GM23248 (cell line): ENCODE measurements around the gene UTS2. TPM values are rescaled to one million over a fixed set of nuclear protein-coding genes. Genes with fewer than 3 reads are reported as not detected.

Experiments
- DNase-seq: peaks from one replicate; pipeline ENCODE4 v3.0.0-alpha.2; 2015
- H2AFZ ChIP-seq: fragments of 200-600 bp; sonication (generic); 2 replicates; pipeline ENCODE4 v1.6.1; 2016; ENCODE audit warnings: antibody characterized with exemption
- H3F3A ChIP-seq: fragments of 200-600 bp; sonication (generic); 2 replicates; pipeline ENCODE4 v1.6.1; 2016; ENCODE audit warnings: mild to moderate bottlenecking, antibody characterized with exemption, mixed run types; ENCODE audit not compliant: insufficient read depth
- H3K27ac ChIP-seq: fragments of 200-600 bp; sonication (generic); 2 replicates; pipeline ENCODE4 v1.5.1; 2016; ENCODE audit warnings: mild to moderate bottlenecking
- H3K27me3 ChIP-seq: fragments of 200-600 bp; sonication (generic); replicated peaks from 2 replicates; pipeline ENCODE4 v1.6.1; 2016; ENCODE audit warnings: mild to moderate bottlenecking; ENCODE audit not compliant: insufficient read depth
- H3K36me3 ChIP-seq: fragments of 200-600 bp; sonication (generic); 2 replicates; pipeline ENCODE4 v1.6.1; 2016; ENCODE audit warnings: low read depth, mild to moderate bottlenecking
- H3K4me1 ChIP-seq: fragments of 200-600 bp; sonication (generic); 2 replicates; pipeline ENCODE4 v1.6.1; 2016; ENCODE audit warnings: mild to moderate bottlenecking; ENCODE audit not compliant: insufficient read depth
- H3K4me2 ChIP-seq: fragments of 200-600 bp; sonication (generic); one replicate; pipeline ENCODE4 v1.6.1; 2016; ENCODE audit warnings: mild to moderate bottlenecking; ENCODE audit not compliant: unreplicated experiment
- H3K4me3 ChIP-seq: fragments of 200-600 bp; sonication (generic); 2 replicates; pipeline ENCODE4 v1.5.1; 2016; ENCODE audit warnings: mild to moderate bottlenecking
- H3K79me2 ChIP-seq: fragments of 200-600 bp; sonication (generic); 2 replicates; pipeline ENCODE4 v1.6.1; 2016; ENCODE audit warnings: mild to moderate bottlenecking; ENCODE audit not compliant: insufficient read depth
- H3K9ac ChIP-seq: fragments of 200-600 bp; sonication (generic); 2 replicates; pipeline ENCODE4 v1.6.1; 2016; ENCODE audit warnings: mild to moderate bottlenecking
- H3K9me2 ChIP-seq: fragments of 200-600 bp; sonication (generic); 2 replicates; pipeline ENCODE4 v1.6.1; 2016; ENCODE audit warnings: mixed run types, mild to moderate bottlenecking, moderate library complexity; ENCODE audit not compliant: insufficient read depth
- H3K9me3 ChIP-seq: fragments of 200-600 bp; sonication (generic); one replicate; pipeline ENCODE4 v1.6.1; 2017; ENCODE audit warnings: low read depth
- H4K20me1 ChIP-seq: fragments of 200-600 bp; sonication (generic); 2 replicates; pipeline ENCODE4 v1.6.0; 2016; ENCODE audit not compliant: insufficient read depth
- EZH2 ChIP-seq: fragments of 200-600 bp; sonication (generic); IDR thresholded peaks from 2 replicates; pipeline ENCODE4 v1.6.1; 2018; ENCODE audit warnings: antibody characterized with exemption, mild to moderate bottlenecking; ENCODE audit not compliant: insufficient read depth, poor library complexity, severe bottlenecking
- EZH2phosphoT487 ChIP-seq: fragments of 200-600 bp; sonication (generic); IDR thresholded peaks from 2 replicates; pipeline ENCODE4 v1.6.1; 2018; ENCODE audit warnings: antibody characterized with exemption, moderate library complexity, mild to moderate bottlenecking, low read depth; ENCODE audit not compliant: insufficient read depth
- WGBS, 2 experiments: methylation state at CpG; one replicate each; pipeline ENCODE4 v1.1.6; 2015 to 2017; ENCODE audit warnings: low lambda C conversion rate in 2 of 2, low coverage in 1 of 2; ENCODE audit errors: missing lambda C conversion rate in 2 of 2; 5-methylcytosine and 5-hydroxymethylcytosine counted together
- in situ Hi-C: fragments of 300-500 bp; cut with MboI; formaldehyde crosslinking; loops from 2 replicates; pipeline ENCODE4 v1.15.0; 2020
- polyA plus RNA-seq: library from polyadenylated mRNA; unstranded; fragments of >200 nt; fragmentation: Nextera tagmentation; extraction: Ambion mirVana; gene quantifications from 2 replicates; pipeline ENCODE4 v1.2.1, GENCODE V29; 2016
- total RNA-seq: library from RNA; depleted of rRNA; stranded (reverse); fragments of >200 nt; shearing (Covaris generic); gene quantifications from 2 replicates; pipeline ENCODE4 v1.2.3, GENCODE V29; 2014

The UTS2 gene
- total and polyA plus RNA-seq, 2 experiments from 2014 or later, result not detected

DNA sequence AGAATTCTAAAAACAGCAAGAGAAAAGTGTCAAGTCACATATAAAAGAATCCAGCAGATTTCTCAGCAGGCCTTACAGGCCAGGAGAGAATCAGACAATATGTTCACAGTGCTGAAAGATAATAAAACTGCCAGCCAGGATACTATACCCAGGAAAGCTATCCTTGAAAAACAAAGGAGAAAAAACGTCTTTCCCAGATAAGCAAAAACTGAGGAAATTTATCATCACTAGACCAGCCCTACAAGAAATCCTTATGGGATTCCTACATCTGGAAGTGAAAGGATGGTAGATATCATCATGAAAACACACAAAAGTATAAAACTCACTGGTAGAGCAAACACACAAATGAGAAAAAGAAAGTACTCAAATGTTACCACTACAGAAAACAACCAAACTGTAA, 25.2 kb upstream of the UTS2 start:
- Histone ChIP-seq H3K4me3 (no peak overlapping the region), H3K4me1 (no peaks in the 10 kb centered on the region), H3F3A (no peaks in the 10 kb centered on the region), H2AFZ (no peak overlapping the region), H3K79me2 (no peaks in the 10 kb centered on the region), H3K9me2 (no peaks in the 10 kb centered on the region), H3K4me2 (no peak overlapping the region), H3K36me3 (no peaks in the 10 kb centered on the region), H4K20me1 (no peaks in the 10 kb centered on the region), H3K27me3 (peaks cover 5% of the 10 kb centered on the region), H3K9me3 (no peaks in the 10 kb centered on the region), H3K9ac (no peak overlapping the region), H3K27ac (no peak overlapping the region)
- in situ Hi-C loops, result no loop called here
- TF ChIP-seq EZH2, result no peak
- DNase-seq, result no peak
- 13 to 17% methylated on average over 1 of the region's 1 CpG for WGBS, 2 experiments

GRCh38 chr1:7873801-7874795, 21.2 kb upstream of the UTS2 start:
- DNase-seq, result no peak
- H3K9me3 ChIP-seq, result no peaks in the 10 kb centered on the region
- H3K36me3 ChIP-seq, result no peaks in the 10 kb centered on the region
- no peak overlapping the region for H3K9ac ChIP-seq
- H4K20me1 ChIP-seq, result no peaks in the 10 kb centered on the region
- no peak for TF ChIP-seq EZH2
- TF ChIP-seq EZH2phosphoT487, result no peak
- in situ Hi-C loops, result no loop called here
- no peak overlapping the region for H2AFZ ChIP-seq
- no peak overlapping the region for H3K4me3 ChIP-seq
- 54 to 61% methylated on average over 9 to 11 of the region's 11 CpGs for WGBS, 2 experiments
- no peaks in the 10 kb centered on the region for H3K9me2 ChIP-seq
- H3K4me1 ChIP-seq, result no peaks in the 10 kb centered on the region
- no peaks in the 10 kb centered on the region for H3F3A ChIP-seq
- H3K27ac ChIP-seq, result no peak overlapping the region
- no peak overlapping the region for H3K4me2 ChIP-seq
- H3K27me3 ChIP-seq, result no peaks in the 10 kb centered on the region
- no peaks in the 10 kb centered on the region for H3K79me2 ChIP-seq

DNA sequence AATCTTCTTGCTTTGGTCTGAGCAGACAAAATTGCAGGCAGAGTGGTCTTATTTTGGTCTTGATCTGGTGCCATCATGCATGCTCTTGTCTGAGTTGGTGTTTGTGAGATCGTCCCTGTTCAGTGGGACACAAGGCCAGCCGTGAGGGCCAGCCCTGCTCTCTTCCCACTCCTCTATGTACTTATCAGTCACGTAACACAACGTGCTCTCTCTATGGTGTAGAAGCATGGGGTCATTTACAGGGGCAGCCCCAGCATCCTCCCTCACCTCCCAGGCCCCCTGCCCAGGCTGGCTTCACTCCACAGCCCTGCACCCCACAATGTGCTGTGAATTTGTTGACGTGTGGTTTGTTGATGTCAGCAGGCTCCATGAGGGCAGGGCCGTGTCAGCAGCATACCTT, 18.3 kb upstream of the UTS2 start:
- WGBS, 2 experiments, result 62 to 68% methylated on average over 6 of the region's 6 CpGs
- Histone ChIP-seq H3K4me2 (no peak overlapping the region), H2AFZ (no peak overlapping the region), H3K27me3 (no peaks in the 10 kb centered on the region), H3K9me2 (no peaks in the 10 kb centered on the region), H3K9ac (no peak overlapping the region), H3K9me3 (no peaks in the 10 kb centered on the region), H3F3A (no peaks in the 10 kb centered on the region), H3K4me1 (no peaks in the 10 kb centered on the region), H3K36me3 (no peaks in the 10 kb centered on the region), H3K79me2 (no peaks in the 10 kb centered on the region), H4K20me1 (no peaks in the 10 kb centered on the region), H3K27ac (no peak overlapping the region), H3K4me3 (no peak overlapping the region)
- in situ Hi-C loops, result no loop called here
- no peak for TF ChIP-seq EZH2phosphoT487
- no peak for DNase-seq

DNA sequence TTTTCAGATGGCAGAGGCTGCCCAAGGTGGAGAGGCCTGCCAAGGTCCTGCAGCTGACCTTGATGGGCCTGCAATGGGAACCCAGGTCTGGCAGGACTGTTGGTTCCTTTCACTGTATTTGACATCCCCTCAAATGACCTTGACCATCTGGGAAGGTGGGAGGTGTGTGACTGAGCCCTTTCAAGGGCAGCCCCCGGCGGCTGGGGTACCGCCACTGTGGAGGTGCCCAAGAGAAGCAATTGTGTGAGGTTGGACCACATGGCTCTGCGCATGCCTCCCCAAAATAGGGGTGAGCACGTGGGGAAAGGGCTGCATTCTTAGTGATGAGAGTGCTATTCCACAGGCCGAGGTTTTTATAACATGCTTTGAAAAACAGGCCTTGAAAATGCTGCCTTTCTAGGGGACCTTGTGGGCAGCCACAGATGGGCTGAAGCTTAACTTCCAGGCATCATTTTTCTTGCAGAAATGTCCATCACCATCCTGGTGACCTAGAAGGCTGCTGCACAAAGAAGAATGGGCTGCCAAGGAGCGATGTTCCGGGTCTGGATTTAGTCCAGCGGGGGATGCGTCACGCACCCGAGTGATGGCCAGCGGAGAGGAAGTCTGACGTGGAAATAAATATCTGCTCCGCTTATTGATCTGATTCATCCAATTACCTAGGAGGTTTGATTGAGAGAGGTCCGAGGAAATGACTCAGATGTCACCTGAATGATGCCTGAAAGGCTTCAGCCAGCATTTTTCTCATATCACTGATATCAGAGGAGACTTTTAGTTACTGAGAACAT, 16.5 kb upstream of the UTS2 start:
- H3K36me3 ChIP-seq, result no peaks in the 10 kb centered on the region
- DNase-seq, result no peak
- no peak overlapping the region for H3K27ac ChIP-seq
- H3K4me1 ChIP-seq, result no peaks in the 10 kb centered on the region
- H3K9me2 ChIP-seq, result no peaks in the 10 kb centered on the region
- H2AFZ ChIP-seq, result no peak overlapping the region
- in situ Hi-C loops, result no loop called here
- no peak overlapping the region for H3K4me2 ChIP-seq
- no peak for TF ChIP-seq EZH2
- TF ChIP-seq EZH2phosphoT487, result no peak
- no peak overlapping the region for H3K4me3 ChIP-seq
- 66 to 69% methylated on average over 16 of the region's 16 CpGs for WGBS, 2 experiments
- no peaks in the 10 kb centered on the region for H3K79me2 ChIP-seq
- H3F3A ChIP-seq, result no peaks in the 10 kb centered on the region
- H4K20me1 ChIP-seq, result no peaks in the 10 kb centered on the region
- no peaks in the 10 kb centered on the region for H3K9me3 ChIP-seq
- H3K27me3 ChIP-seq, result no peaks in the 10 kb centered on the region
- H3K9ac ChIP-seq, result no peak overlapping the region
